Epithelial cell of umbilical artery (primary cell): Measurements from ENCODE around the gene GSDME. TPM values are rescaled to one million over a fixed set of nuclear protein-coding genes. Genes with fewer than 3 reads are reported as not detected.

Experiments used
- total RNA-seq: library from RNA; depleted of rRNA; stranded (reverse); fragments of >200 nt; gene quantifications from 2 replicates; pipeline ENCODE4 v1.2.3, GENCODE V29; 2014

The GSDME gene
- total RNA-seq: 30.5 and 41.3 TPM in 2 replicates

GRCh38 chr7:24757353-24758275, at the start of gene GSDME:
Gene GSDME (minus strand): TSS chr7:24757464. CDS start chr7:24749774, 7,690 bp downstream.

Other genes with a start within 250 kb of the GSDME start
- 20.1 and 27.2 TPM in 2 replicates for gene PALS2, start 184.0 kb downstream of the GSDME start, total RNA-seq
- 17.2 and 23.9 TPM in 2 replicates for gene OSBPL3, start 222.7 kb upstream of the GSDME start, total RNA-seq